ENCODE results near the gene PHC2.

Gene PHC2, protein sequence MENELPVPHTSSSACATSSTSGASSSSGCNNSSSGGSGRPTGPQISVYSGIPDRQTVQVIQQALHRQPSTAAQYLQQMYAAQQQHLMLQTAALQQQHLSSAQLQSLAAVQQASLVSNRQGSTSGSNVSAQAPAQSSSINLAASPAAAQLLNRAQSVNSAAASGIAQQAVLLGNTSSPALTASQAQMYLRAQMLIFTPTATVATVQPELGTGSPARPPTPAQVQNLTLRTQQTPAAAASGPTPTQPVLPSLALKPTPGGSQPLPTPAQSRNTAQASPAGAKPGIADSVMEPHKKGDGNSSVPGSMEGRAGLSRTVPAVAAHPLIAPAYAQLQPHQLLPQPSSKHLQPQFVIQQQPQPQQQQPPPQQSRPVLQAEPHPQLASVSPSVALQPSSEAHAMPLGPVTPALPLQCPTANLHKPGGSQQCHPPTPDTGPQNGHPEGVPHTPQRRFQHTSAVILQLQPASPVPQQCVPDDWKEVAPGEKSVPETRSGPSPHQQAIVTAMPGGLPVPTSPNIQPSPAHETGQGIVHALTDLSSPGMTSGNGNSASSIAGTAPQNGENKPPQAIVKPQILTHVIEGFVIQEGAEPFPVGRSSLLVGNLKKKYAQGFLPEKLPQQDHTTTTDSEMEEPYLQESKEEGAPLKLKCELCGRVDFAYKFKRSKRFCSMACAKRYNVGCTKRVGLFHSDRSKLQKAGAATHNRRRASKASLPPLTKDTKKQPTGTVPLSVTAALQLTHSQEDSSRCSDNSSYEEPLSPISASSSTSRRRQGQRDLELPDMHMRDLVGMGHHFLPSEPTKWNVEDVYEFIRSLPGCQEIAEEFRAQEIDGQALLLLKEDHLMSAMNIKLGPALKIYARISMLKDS

DNA sequence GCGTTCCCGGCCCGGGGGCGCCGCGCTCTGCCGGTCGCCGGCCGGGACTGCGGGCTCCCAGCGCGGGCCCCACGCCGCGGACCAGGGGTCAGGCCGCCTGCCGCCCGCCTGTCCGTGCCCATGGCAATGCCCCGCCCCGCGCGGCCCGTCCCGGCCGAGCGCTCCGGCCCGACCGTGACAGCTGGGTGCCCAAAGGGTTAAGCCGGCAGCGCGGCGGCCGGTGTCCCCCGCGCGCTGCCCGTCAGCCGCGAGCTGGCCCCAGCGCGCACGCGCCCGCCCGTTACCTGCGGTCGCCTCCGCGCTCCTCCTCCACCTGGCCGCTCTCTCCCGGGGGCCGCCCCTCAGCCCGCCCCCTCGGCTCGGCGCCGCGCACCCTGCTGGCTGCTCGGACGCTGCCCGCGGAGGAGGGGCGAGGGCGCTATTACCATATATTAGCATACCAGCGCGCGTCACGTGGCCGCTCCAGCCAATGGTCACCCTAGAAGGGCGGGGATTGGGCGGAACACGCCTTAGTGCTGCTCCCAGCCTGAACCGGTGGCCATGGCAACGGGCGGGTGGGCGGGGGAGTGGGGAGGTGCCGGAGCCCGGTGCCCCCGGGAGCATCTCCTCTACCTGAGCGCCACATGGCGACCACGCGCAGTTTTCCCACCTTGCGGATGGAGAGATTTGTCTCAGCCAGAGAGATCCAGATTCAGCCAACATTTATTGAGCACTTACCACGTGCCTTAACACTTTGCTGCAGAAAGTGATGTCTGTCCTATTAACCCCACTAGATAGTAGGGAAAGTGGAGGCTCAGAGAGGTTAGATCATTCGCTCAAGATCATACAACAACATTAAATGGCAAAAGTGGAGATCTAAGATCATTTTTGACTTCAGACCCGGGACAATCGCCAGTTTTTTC is at the start of gene PHC2:
Gene PHC2 (minus strand): TSS at position 404 of the 902 bp plus-strand sequence. CDS start 55,556 bp downstream, outside the sequence.
- Histone ChIP-seq H3K9me3 (ENCODE audit: control insufficient read depth, insufficient read depth, low read length) (no peaks in the 10 kb centered on the region), H3K9ac (ENCODE audit: low read depth, low read length) (peak within 1 kb of the TSS; percentile 51), H3K4me1 (ENCODE audit: insufficient read depth, low read length) (peaks cover 41% of the 10 kb centered on the region), H3K36me3 (ENCODE audit: insufficient read depth, low read length) (no peaks in the 10 kb centered on the region)

DNA sequence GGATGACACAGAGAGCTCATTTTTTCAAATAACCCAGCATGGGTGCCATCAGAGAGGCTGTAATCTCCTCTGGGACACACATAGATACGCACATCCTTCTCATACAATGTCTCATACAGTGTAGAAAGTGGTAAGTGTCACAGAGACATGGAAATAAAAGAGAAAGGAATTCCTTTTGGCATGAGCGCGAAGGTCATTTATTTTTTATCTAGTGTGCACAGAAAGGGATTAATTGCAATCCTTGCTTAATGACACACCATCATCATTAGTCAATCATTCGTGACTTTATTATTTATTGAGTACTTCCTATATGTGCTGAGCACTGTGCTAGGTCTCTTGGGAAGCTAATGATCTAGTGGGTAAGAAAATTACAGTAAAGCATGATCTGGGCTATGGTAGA is 46.6 kb upstream of the PHC2 start:
- H3K9ac ChIP-seq (ENCODE audit: low read depth, low read length), result no peak overlapping the region; the same call in 1 of the 2 replicates
- no peaks in the 10 kb centered on the region for H3K4me1 ChIP-seq (ENCODE audit: insufficient read depth, low read length)
- H3K9me3 ChIP-seq (ENCODE audit: control insufficient read depth, insufficient read depth, low read length), result no peaks in the 10 kb centered on the region
- no peaks in the 10 kb centered on the region for H3K36me3 ChIP-seq (ENCODE audit: insufficient read depth, low read length)

GRCh38 chr1:33473900-33474299 is 43.0 kb upstream of the PHC2 start:
- Histone ChIP-seq H3K9ac (ENCODE audit: low read depth, low read length) (no peak overlapping the region), H3K9me3 (ENCODE audit: control insufficient read depth, insufficient read depth, low read length) (no peaks in the 10 kb centered on the region), H3K36me3 (ENCODE audit: insufficient read depth, low read length) (no peaks in the 10 kb centered on the region), H3K4me1 (ENCODE audit: insufficient read depth, low read length) (peaks cover 7% of the 10 kb centered on the region; the same call in 1 of the 2 replicates)

GRCh38 chr1:33472269-33472980 is 41.5 kb upstream of the PHC2 start, which contains the start of gene ZSCAN20:
Gene ZSCAN20 (plus strand): TSS chr1:33472645. CDS start chr1:33479289, 6,644 bp downstream.
- Histone ChIP-seq H3K9ac (ENCODE audit: low read depth, low read length) (peak within 1 kb of the TSS; percentile 70; the same call in 1 of the 2 replicates), H3K36me3 (ENCODE audit: insufficient read depth, low read length) (no peaks in the 10 kb centered on the region), H3K9me3 (ENCODE audit: control insufficient read depth, insufficient read depth, low read length) (no peaks in the 10 kb centered on the region)

DNA sequence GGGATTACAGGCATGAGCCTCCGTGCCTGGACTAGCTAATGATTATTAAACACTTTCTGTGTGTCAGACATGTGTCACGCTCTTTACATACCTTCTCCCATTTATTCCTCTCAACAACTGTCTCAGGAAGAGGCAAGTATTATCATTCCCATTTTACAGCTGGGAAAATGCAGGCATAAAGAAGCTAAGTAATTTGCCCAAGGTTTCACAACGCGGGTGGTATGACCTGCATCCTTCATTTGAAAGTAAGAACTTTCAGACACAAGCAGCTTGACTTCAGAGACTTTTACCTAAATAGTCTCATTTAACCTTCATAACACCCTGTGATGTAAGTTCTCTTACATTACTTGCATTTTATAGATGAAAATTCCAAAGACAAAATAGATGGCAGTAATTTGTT is 40.5 kb upstream of the PHC2 start:
- Histone ChIP-seq H3K4me1 (ENCODE audit: insufficient read depth, low read length) (peaks cover 7% of the 10 kb centered on the region; the same call in 1 of the 2 replicates), H3K9me3 (ENCODE audit: control insufficient read depth, insufficient read depth, low read length) (no peaks in the 10 kb centered on the region), H3K9ac (ENCODE audit: low read depth, low read length) (no peak overlapping the region), H3K36me3 (ENCODE audit: insufficient read depth, low read length) (no peaks in the 10 kb centered on the region)

More at GRCh38 chr1:33472269-33472980, 41.5 kb upstream of the PHC2 start, which contains the start of gene ZSCAN20:
- peaks cover 7% of the 10 kb centered on the region; the same call in 1 of the 2 replicates for H3K4me1 ChIP-seq (ENCODE audit: insufficient read depth, low read length)

GRCh38 chr1:33470495-33471012 is 39.7 kb upstream of the PHC2 start:
- H3K4me1 ChIP-seq (ENCODE audit: insufficient read depth, low read length), result peaks cover 7% of the 10 kb centered on the region; the same call in 1 of the 2 replicates
- no peaks in the 10 kb centered on the region for H3K36me3 ChIP-seq (ENCODE audit: insufficient read depth, low read length)
- peak overlapping the region; percentile 2; the same call in 1 of the 2 replicates for H3K9ac ChIP-seq (ENCODE audit: low read depth, low read length)
- no peaks in the 10 kb centered on the region for H3K9me3 ChIP-seq (ENCODE audit: control insufficient read depth, insufficient read depth, low read length)

- no peaks in the 10 kb centered on the region for H3K9me3 ChIP-seq (ENCODE audit: control insufficient read depth, insufficient read depth, low read length)
- peaks cover 7% of the 10 kb centered on the region; the same call in 1 of the 2 replicates for H3K4me1 ChIP-seq (ENCODE audit: insufficient read depth, low read length)
- H3K9ac ChIP-seq (ENCODE audit: low read depth, low read length), result no peak overlapping the region
- no peaks in the 10 kb centered on the region for H3K36me3 ChIP-seq (ENCODE audit: insufficient read depth, low read length)
Measured at GRCh38 chr1:33469691-33470090, 38.8 kb upstream of the PHC2 start.

- H3K9ac ChIP-seq (ENCODE audit: low read depth, low read length), result no peak overlapping the region
- no peaks in the 10 kb centered on the region for H3K36me3 ChIP-seq (ENCODE audit: insufficient read depth, low read length)
- peaks cover 7% of the 10 kb centered on the region; the same call in 1 of the 2 replicates for H3K4me1 ChIP-seq (ENCODE audit: insufficient read depth, low read length)
- H3K9me3 ChIP-seq (ENCODE audit: control insufficient read depth, insufficient read depth, low read length), result no peaks in the 10 kb centered on the region
Measured at GRCh38 chr1:33468967-33469366, 38.1 kb upstream of the PHC2 start.

GRCh38 chr1:33468531-33468930 is 37.6 kb upstream of the PHC2 start:
- peaks cover 7% of the 10 kb centered on the region; the same call in 1 of the 2 replicates for H3K4me1 ChIP-seq (ENCODE audit: insufficient read depth, low read length)
- H3K36me3 ChIP-seq (ENCODE audit: insufficient read depth, low read length), result no peaks in the 10 kb centered on the region
- no peaks in the 10 kb centered on the region for H3K9me3 ChIP-seq (ENCODE audit: control insufficient read depth, insufficient read depth, low read length)
- no peak overlapping the region for H3K9ac ChIP-seq (ENCODE audit: low read depth, low read length)

DNA sequence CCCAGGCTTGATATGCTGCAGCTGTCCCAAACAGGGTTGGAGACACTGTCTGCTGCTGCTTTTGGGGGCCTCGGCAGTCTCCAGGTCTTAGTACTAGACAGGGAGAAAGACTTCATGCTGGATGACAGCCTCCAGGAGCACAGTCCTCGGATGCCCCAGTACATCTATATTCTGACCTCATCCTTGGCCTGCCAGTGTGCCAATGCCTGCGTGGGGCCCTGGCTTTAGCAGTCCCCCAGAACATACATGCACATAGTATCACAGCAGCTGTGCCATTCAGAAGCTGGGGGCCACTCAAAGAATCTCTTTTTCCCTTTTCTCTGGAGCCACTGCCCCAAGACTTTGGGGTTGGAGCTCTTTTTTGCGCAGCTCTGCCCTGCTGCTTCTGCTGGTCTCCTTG is 37.1 kb upstream of the PHC2 start:
- Histone ChIP-seq H3K9ac (ENCODE audit: low read depth, low read length) (no peak overlapping the region), H3K9me3 (ENCODE audit: control insufficient read depth, insufficient read depth, low read length) (no peaks in the 10 kb centered on the region), H3K4me1 (ENCODE audit: insufficient read depth, low read length) (peaks cover 7% of the 10 kb centered on the region; the same call in 1 of the 2 replicates), H3K36me3 (ENCODE audit: insufficient read depth, low read length) (no peaks in the 10 kb centered on the region)

GRCh38 chr1:33466159-33466558 is 35.3 kb upstream of the PHC2 start:
- no peaks in the 10 kb centered on the region for H3K36me3 ChIP-seq (ENCODE audit: insufficient read depth, low read length)
- peaks cover 4% of the 10 kb centered on the region; the same call in 1 of the 2 replicates for H3K4me1 ChIP-seq (ENCODE audit: insufficient read depth, low read length)
- H3K9me3 ChIP-seq (ENCODE audit: control insufficient read depth, insufficient read depth, low read length), result no peaks in the 10 kb centered on the region
- no peak overlapping the region for H3K9ac ChIP-seq (ENCODE audit: low read depth, low read length)

- Histone ChIP-seq H3K4me1 (ENCODE audit: insufficient read depth, low read length) (no peaks in the 10 kb centered on the region; the same call in 1 of the 2 replicates), H3K36me3 (ENCODE audit: insufficient read depth, low read length) (no peaks in the 10 kb centered on the region), H3K9me3 (ENCODE audit: control insufficient read depth, insufficient read depth, low read length) (no peaks in the 10 kb centered on the region), H3K9ac (ENCODE audit: low read depth, low read length) (no peak overlapping the region)
Measured at GRCh38 chr1:33465316-33465715, 34.4 kb upstream of the PHC2 start.

DNA sequence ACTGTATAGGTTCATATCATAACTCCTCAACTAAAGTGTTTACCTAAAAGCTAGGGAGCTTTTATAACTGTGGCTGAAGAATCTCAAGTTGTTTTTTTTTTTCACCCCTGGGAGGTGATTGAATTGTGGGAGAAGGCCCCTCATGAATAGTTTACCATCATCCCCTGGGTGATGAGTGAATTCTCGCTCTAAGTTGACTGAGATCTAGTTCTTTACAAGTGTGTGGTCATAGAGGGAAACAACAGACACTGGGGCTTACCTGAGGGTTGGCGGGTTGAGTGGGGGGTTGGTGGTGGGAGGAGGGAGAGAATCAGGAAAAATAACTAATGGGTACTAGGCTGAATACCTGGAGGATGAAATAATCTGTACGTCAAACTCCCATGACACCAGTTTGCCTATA is 33.7 kb upstream of the PHC2 start:
- Histone ChIP-seq H3K9ac (ENCODE audit: low read depth, low read length) (no peak overlapping the region), H3K4me1 (ENCODE audit: insufficient read depth, low read length) (no peaks in the 10 kb centered on the region; the same call in 1 of the 2 replicates), H3K9me3 (ENCODE audit: control insufficient read depth, insufficient read depth, low read length) (no peaks in the 10 kb centered on the region), H3K36me3 (ENCODE audit: insufficient read depth, low read length) (no peaks in the 10 kb centered on the region)
